Stimulated activated CD8-positive, alpha-beta memory T cell treated with anti-CD3 and anti-CD28 coated beads, Interleukin-15, amount 100 ng/mL, for 1 hour (primary cell): ENCODE data around the gene TSC22D1.

Experiments used
- DNase-seq: peaks from one replicate; pipeline ENCODE4 v3.0.0-alpha.2; 2020; ENCODE audit warnings: low read depth

Gene TSC22D1

GRCh38 chr13:44403461-44404056 lies 172.6 kb downstream of the TSC22D1 start:
- DNase-seq = no peak

- DNase-seq = no peak
Observed at GRCh38 chr13:44402899-44403445, 173.2 kb downstream of the TSC22D1 start.

GRCh38 chr13:44401577-44401976 lies 174.6 kb downstream of the TSC22D1 start:
- DNase-seq = no peak

- no peak for DNase-seq
Observed at GRCh38 chr13:44400736-44401135, 175.4 kb downstream of the TSC22D1 start.

- no peak for DNase-seq
Observed at GRCh38 chr13:44399074-44399473, 177.1 kb downstream of the TSC22D1 start.

GRCh38 chr13:44398606-44399005 lies 177.5 kb downstream of the TSC22D1 start:
- no peak for DNase-seq

- no peak for DNase-seq
Observed at GRCh38 chr13:44397766-44398223, 178.3 kb downstream of the TSC22D1 start.

- DNase-seq = no peak
Observed at GRCh38 chr13:44396701-44397580, 179.2 kb downstream of the TSC22D1 start.

- no peak for DNase-seq
Observed at GRCh38 chr13:44395976-44396694, 180.0 kb downstream of the TSC22D1 start.

GRCh38 chr13:44394658-44395057 lies 181.5 kb downstream of the TSC22D1 start:
- no peak for DNase-seq

GRCh38 chr13:44393391-44393790 lies 182.7 kb downstream of the TSC22D1 start:
- no peak for DNase-seq

GRCh38 chr13:44389876-44390275 lies 186.3 kb downstream of the TSC22D1 start:
- no peak for DNase-seq

- DNase-seq = no peak
Observed at GRCh38 chr13:44389060-44389666, 187.0 kb downstream of the TSC22D1 start.

GRCh38 chr13:44388427-44389059 lies 187.6 kb downstream of the TSC22D1 start:
- no peak for DNase-seq

- DNase-seq = no peak
Observed at GRCh38 chr13:44386913-44387556, 189.1 kb downstream of the TSC22D1 start.

GRCh38 chr13:44385847-44386246 lies 190.3 kb downstream of the TSC22D1 start:
- DNase-seq = no peak

- no peak for DNase-seq
Observed at GRCh38 chr13:44385401-44385800, 190.7 kb downstream of the TSC22D1 start.

GRCh38 chr13:44384778-44385177 lies 191.4 kb downstream of the TSC22D1 start:
- DNase-seq = no peak

GRCh38 chr13:44383945-44384344 lies 192.2 kb downstream of the TSC22D1 start:
- no peak for DNase-seq

GRCh38 chr13:44382635-44383145 lies 193.4 kb downstream of the TSC22D1 start:
- DNase-seq = no peak
